GM21423 (cell line): ENCODE results near the gene PDLIM1.

Experiments
- ATAC-seq: cut with Tn5 transposase; IDR thresholded peaks from one replicate; pipeline ENCODE4 v1.9.1; 2021; ENCODE audit warnings: mild to moderate bottlenecking, moderate library complexity; ENCODE audit not compliant: unreplicated experiment

The PDLIM1 gene

DNA sequence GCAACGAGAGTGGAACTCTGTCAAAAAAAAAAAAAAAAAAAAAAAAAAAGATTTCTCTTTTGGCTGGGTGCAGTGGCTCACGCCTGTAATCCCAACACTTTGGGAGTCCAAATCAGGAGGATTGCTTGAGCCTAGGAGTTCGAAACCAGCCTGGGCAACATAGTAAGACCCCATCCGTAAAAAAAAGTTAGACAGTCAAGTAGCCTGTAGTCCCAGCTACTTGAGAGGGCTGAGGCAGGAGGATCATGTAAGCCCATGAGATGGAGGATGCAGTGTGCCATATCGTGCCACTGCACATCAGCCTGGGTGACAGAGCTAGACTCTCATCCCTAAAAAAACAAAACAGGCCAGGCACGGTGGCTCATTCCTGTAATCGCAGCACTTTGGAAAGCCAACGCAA lies 25.2 kb downstream of the PDLIM1 start:
- no peak for ATAC-seq

DNA sequence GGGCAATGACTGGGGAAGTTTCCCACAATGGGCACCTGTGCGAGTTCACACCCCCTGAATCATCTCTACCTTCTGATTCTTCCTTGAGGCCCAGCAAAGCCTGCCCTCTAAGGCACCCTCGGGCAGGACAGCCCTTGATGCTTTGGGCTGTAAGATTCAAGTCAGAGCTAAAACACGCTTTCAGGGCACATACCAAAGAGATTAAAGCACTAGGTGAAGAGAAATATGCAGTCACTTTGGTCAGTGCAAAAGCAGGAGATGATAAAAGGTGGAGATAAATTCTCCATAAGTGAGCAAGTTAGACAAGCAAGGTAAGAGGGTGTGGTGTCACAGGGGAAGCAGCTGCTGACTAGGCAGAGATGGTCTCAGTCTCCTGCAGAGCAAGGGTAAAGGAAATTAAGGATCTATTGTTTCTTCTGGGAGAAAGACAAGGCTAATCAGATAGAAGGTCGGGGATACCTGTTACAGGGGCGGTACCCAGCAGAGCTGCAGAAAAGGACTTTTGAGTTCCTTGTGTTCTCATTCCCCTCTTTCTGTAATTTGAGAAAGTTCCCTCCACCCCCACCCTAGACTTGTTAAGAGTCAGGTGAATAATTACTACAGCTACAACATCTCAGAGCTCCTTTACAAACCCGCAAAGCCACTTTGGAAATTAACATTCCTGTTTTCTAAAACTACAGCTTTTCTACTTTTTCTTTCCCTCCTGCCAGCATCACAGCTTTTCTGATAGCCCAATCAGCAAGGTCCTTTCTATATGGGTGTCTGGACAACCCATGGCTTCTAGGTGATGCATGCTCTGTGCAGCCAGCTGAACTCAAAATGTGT lies 26.4 kb downstream of the PDLIM1 start:
- ATAC-seq: no peak

DNA sequence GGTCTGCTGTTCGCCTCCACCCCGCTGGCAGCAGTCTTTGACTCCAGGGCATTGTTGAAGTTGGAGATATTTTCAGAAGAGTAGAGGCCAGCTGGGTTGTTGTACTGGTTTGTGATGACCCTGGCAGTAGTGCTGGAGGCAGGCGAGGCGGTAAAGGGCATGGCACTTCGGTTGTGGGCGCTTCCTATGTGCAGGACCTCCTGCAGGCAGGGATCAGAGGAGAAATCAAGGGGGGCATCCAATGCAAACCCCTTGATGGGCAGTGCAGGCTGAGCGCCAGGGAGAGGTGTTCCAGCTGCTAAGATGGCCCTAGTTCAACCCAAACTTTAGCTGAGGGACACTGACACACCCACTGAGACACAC lies 27.0 kb downstream of the PDLIM1 start:
- no peak for ATAC-seq

DNA sequence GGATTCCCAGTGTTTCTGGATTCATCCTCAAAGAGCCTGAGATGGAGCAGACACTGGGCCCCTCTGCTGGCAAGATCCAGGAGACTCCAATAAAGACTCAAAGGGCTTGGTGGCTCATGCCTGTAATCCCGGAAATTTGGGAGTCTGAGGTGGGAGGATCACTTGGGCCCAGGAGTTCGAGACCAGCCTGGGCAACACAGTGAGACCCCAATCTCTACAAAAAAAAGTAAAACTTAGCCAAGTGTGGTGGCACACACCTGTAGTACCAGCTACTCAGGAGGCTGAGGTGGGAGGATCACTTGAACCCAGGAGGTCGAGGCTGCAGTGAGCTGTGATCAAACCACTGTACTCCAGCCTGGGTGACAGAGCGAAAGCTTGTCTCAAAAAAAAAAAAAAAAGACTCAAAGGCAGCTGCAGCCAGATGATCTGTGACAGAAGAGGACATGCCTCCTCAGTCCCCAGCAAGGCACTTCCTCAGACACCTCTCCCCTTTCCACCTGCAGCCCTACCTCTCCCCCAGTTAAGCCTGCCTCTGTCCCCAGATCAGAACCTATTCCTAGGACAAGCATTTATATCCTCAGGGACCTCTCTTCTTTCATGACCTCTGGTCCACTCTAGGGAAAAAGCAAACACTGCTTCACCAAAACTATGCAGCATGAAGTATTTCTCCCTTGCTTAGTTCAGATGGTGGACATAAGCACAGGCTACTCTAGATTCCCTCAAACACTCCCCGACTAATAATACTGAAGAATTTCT lies 27.9 kb downstream of the PDLIM1 start:
- no peak for ATAC-seq

DNA sequence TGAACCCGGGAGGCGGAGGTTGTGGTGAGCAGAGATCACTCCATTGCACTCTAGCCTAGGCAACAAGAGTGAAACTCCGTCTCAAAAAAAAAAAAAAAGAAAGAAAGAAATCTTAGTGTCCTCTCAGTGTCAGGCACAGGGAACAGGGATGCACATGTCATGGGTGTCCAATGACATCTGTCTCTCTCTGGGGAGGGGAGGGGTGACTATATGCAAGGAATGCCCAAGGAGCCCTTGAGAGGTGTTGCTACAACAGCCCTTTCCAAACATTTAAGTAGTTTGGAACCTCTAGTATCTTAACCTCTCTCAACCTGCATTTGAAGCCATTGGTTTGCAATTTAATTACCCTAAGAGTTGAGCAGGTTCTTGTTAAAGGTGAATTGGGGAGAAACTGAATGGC lies 28.9 kb downstream of the PDLIM1 start:
- no peak for ATAC-seq

DNA sequence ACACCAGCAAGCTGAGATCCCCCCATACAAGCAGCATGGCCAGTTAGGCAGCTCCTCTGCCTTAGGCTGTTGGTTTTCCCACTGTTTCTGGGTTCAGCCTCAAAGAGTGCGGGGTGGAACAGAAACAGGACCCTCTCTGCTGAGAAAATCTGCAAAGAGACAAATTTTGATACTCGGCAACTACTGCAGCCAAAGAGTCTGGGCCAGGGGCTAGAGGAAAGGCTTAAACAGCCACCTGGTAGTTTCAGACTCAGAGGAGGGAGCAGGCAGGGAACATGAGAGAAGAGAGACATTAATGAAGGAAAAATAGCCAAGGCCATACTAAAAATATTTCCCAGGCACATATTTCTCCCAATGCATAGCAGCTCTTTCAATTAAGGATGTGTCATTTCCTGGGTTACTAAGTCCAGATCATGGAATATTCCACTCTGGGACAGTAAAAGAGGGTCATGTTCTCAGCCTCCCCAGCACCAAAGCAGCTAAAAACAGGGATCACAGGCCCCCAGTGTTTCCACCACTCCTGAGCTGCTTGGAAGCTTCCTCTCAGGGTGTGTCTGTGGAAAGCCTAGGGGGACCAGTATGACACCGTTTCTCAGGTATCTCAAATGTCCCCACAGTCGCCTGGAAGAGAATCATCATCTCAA lies 29.8 kb downstream of the PDLIM1 start:
- ATAC-seq: no peak

DNA sequence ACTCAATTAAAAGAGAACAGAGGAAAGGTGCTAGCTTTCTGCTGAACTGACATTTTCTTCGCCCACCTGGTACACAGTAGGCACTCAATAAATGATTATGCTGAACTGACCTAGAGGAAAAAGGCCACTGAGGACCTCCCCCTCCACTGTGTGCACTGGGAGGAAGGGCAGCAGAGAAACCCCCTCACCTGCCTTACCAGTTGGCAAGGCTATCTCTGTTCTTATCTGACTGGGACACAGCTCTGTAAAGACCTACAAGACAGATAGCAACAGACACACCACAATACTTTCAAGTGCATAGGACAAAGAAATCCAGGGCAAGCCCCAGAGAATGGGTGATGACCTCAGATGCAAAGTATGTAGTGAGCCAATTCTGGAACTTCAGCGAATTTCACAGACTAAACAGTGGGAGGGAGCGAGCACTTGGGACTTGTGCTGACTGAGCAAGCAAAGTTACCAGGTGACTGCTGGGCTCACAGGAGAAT lies 30.4 kb downstream of the PDLIM1 start:
- ATAC-seq: peak; percentile 65

DNA sequence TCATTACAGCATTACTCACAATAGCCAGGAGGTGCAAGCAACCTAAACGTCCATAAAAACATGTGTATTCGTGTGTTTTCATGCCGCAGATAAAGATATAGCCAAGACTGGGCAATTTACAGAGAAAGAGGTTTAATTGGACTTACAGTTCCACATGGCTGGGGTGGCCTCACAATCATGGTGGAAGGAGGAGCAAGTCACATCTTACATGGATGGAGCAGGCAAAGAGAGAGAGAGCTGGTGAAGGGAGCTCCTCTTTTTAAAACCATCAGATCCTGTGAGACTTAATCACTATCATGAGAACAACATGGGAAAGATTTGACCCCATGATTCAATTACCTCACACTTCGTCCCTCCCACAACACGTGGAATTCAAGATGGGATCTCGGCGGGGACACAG lies 33.0 kb downstream of the PDLIM1 start:
- no peak for ATAC-seq

DNA sequence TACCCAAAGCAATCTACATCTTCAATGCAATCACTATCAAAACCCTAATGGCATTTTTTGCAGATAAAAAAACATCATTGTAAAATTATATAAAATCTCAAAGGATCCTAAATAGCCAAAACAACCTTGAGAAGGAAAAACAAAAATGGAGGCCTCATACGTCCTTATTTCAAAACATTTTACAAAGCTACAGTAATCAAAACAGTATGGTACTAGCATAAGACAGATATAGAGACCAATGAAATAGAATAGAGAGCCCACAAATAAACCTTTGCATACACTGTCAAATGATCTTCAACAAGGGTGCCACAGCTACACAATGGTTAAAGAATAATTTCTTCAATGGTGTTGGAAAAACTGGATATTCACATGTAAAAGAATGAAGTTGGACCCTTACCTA lies 34.5 kb downstream of the PDLIM1 start:
- ATAC-seq: no peak

DNA sequence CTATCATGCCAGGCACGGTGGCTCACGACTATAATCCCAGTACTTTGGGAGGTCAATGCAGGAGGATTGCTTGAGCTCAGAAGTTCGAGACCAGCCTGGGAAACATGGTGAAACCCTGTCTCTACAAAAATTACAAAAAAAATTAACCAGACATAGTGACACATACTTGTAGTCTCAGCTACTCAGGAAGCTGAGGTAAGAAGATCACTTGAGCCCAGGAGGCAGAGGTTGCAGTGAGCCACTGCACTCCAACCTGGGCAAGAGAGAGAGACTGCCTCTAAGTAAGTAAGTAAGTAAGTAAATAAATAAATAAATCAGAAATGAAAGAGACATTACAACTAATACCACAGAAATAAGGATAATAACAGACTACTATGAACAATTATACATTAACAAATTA lies 36.2 kb downstream of the PDLIM1 start:
- ATAC-seq: peak; percentile 55

DNA sequence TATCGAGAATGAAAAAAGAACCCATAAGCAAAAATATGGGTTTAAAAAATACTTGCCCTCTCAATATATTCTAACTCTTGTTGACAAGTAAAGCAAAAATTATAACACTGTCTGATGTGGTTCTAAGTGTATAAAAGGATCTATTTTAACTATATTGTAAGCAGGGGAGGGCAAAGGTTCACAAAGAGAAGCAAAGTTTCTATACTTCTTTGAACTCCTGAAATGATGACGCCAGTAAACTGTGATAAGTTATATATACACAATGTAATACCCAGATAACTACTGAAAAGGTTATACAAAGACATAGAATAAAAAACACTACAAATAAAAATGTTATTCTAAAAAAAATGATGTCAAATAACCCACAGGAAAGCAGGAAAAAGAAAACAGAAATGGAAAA lies 37.1 kb downstream of the PDLIM1 start:
- no peak for ATAC-seq

DNA sequence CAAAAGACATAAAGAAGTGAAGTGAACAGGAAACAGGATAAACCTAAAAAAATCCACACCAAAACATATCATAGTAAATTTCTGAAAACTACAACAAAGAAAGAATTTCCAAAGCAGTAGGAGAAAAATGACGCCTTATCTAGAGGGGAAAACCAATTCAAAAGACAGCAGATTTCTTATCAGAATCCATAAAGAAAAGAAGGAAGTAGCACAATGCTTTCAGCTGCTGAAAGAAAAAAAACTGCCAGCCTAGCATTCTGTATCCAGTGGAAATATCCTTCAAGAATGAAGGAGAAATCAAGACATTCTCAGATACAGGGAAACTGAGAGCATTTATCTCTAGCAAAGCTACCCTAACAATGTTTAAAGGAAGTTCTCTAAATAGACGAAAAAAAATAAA lies 37.8 kb downstream of the PDLIM1 start:
- ATAC-seq: no peak

DNA sequence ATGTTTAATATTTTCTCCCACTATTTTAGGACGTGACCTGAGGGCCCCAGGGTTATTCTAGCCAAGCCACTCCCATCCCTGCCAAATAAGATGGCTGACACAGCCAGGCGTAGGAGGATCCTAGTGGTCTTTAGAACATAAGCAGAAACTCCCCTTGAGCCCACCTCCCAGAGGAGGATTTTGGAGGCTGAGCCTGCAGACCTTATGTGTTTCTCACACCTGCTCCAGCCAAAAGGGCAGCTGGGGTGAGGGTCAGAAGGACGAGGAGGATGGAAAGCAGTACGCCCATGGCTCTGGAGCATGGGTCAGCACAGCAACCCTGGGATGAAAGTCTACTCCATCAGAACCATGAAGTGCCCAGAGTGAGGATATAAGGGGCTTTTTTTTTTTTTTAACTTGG lies 39.9 kb downstream of the PDLIM1 start:
- no peak for ATAC-seq

DNA sequence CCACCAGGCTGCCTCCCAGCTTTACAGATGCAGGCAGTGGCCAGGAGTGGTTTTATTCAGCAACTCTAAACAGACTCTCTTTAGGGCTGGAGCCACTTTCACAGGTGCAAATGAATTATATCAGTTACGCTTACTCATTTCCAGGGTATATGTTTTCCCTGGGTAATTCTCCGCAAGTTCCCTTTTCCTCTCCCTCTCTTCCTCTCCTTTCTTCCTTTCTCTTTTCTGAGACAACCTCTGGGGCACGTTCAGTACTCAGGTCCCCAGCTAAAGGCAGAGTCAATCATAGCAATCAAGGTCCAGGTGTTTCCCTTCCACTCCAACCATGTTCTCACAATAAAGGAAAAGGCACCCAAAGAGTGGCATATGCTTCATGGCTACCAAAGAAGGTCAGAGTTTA lies 41.3 kb downstream of the PDLIM1 start:
- ATAC-seq: no peak

DNA sequence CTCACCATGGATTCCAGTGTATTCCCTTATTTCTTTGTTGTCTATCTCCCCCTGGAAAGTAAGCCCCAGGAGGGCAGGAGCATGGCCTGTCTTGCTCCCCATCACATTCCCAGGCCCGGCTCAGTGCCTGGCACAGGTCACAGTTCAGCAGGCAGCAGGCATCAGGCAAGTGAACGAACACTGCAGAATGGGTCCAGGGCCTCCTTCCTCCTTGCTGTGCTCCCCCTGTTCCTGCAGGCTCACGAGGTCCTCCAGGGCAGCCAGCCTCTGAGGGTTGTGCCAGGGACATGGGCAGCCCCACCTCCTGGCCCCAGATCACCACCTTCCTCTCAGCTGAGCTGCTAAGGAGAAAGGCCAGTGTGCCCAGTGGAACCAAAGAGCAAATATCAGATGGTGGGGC lies 41.8 kb downstream of the PDLIM1 start:
- ATAC-seq: no peak

DNA sequence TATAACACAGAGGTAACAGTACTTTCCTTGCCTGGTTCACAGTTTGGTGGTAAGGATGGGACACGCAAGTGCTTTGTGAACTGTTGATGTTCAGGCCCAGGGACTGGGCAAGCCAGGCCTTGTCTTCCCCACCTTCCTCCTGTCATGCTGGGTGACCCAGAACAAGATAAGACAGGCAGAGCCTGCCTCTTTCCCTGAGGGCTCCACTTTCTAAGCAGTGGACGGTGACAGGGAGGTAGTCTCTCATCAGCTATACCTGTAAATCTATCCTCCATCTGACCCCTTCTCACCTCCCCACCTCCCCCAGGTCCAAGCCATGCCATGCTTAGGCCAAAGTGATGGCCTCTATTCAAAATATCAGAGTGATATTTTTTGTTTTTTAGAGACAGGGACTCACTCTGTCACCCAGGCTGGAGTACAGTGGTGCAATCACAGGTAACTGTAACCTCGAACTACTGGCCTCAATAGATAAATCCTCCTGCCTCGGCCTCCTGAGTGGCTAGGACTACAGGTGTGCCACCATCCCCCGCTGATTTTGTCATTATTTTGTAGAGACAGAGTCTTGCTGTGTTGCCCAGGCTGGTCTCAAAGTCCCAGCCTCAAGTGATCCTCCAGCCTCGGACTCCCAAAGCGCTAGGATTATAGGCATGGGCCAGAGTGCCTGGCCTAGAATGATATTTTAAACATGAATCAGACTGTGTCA lies 42.8 kb downstream of the PDLIM1 start:
- no peak for ATAC-seq

DNA sequence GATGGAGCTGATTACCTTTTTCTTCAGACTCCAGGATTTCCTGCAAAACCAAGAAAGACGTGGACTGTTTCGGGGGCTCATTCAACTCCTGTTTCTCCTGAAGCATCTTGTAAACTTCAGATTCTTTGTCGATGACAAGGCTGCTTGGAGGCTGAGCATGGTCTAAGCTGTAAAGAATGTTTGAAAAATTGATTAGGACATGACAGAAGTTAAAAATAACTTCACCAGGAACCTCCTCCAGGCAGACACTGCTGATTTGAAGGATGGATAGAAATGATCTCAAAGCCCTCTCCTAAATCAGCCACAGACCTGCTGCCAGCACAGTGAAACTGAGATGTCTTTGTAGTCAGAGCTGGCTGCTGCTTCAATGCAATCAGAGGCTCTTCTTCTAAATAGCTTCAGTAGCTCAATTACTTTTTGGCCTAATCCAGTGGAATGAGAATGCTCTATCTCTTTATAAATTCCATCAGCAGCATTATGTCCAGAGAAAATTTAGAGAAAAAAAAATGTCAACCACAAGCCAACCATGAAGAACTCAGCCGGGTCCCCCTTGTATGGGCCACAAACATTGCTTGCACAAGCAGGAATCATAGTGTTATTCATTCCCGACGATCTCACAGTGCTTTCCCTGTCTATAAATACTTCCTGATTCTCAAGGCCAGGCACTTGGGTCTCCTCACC lies 43.5 kb downstream of the PDLIM1 start:
- no peak for ATAC-seq

DNA sequence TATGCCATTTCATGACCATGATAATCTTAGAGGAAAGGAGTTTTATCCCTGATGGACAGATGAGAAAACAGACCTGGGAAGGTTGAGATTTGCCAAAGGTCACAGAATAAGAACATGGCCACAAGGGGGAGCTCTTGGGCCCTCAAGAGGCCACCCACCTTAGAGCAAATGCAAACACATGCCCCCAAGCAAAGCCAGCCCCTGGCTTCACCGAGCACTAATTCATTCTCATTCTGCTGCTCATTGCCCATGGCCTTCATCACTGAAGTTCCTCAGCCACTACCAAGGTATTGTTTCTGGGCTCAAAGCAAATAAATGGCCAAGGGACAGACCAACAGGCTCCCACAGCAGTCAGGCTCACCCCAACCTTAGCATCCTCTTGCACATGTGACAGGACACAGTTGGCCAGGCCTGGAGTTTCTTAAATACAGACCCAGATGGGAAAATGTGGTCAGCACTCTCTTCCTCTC lies 44.2 kb downstream of the PDLIM1 start:
- peak; percentile 31 for ATAC-seq

DNA sequence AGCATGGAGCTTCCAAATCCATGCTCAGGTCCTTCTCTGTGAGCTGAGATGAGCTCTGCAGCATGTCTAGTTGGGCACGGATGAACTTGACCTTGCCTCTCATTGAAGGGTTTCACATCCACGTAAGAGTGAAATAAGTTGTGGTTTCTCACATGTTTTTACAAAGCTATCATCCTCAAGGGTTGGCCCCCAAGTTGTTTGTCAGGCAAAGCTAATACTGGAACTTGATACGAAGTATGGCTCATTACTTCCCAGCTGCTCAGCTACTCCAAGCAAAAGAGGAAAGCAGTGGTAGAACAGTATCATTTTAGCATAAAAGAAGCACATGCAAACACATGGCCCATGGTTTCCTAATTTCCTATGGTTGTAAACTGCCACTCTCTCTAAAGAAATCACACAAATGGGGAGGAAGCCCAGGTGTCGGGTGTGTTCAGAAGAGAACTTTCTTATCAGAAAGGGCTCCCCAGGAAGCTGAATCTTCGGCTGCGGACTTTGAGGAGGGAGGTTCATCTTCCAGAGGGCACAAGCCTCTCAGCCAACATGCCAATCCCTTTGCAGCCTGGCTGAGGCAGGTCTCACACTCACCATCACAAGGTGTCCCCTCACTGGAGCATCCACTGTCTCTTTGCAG lies 45.3 kb downstream of the PDLIM1 start:
- ATAC-seq: peak; percentile 85

DNA sequence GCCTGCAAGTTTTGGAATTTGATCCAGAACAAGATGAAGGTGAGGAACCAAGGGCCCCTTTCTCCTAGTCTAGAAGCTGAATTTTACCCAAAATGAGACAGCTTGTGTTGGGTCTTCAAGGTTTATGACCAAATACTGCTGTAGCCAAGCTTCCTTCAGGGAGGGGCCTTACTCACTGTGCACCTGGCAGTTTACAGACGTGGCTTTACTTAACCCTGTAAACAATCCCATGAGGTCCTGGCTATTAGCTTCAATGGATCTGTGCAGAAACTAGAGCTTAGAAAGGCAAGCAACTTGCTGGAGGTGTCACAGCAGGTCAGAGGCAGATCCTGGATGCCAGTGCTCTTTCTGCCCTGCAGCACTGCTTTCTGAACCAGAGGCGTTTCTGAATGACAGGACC lies 46.7 kb downstream of the PDLIM1 start:
- ATAC-seq: no peak
